IMR-90 (cell line): Measurements from ENCODE around the gene RABGEF1. TPM values are rescaled to one million over a fixed set of nuclear protein-coding genes. Genes with fewer than 3 reads are reported as not detected.

Source experiments
- ATAC-seq: fragments of 200-7000 bp; cut with Tn5 transposase; 2 replicates; pipeline ENCODE4 v1.9.1; 2020; ENCODE audit warnings: low read depth, mild to moderate bottlenecking, moderate library complexity
- BruUV-seq: library from RNA; stranded (reverse); fragments of 400-500 nt; replicated peaks from 2 replicates; lab custom pipeline; 2021; lab: Mats Ljungman, UMichigan
- CTCF ChIA-PET: fragments of 300-600 bp; formaldehyde crosslinking; extraction: SDS; loops from one replicate; lab custom pipeline; 2021; ENCODE audit warnings: antibody characterized with exemption; lab: Yijun Ruan, JAX
- POLR2A ChIA-PET: fragments of 300-600 bp; sonication (Branson Sonifier 250); formaldehyde crosslinking; loops from one replicate; lab custom pipeline; 2022; ENCODE audit warnings: antibody characterized with exemption; ENCODE audit not compliant: unreplicated experiment; lab: Charles Lee
- DNase-seq: peaks from one replicate; pipeline ENCODE4 v3.0.0; 2013
- H2AFZ ChIP-seq: replicated peaks from 2 replicates; pipeline ENCODE3; 2013; ENCODE audit warnings: low read length, mild to moderate bottlenecking; ENCODE audit not compliant: poor library complexity
- H2AK5ac ChIP-seq: 2 replicates; pipeline ENCODE4 v1.6.1; 2013; ENCODE audit warnings: low read depth, low read length, inconsistent platforms
- H2AK9ac ChIP-seq: replicated peaks from 2 replicates; pipeline ENCODE3; 2013; ENCODE audit warnings: mild to moderate bottlenecking, low read depth, low read length, moderate library complexity; ENCODE audit not compliant: poor library complexity
- H2BK120ac ChIP-seq: 2 replicates; pipeline ENCODE4 v1.6.1; 2013; ENCODE audit warnings: low read depth, low read length, inconsistent platforms
- H2BK15ac ChIP-seq: 3 replicates; pipeline ENCODE4 v1.6.1; 2013; ENCODE audit warnings: low read depth, low read length, inconsistent platforms
- H2BK20ac ChIP-seq: 2 replicates; pipeline ENCODE4 v1.6.1; 2013; ENCODE audit warnings: low read depth, mild to moderate bottlenecking, inconsistent platforms, low read length, moderate library complexity
- H2BK5ac ChIP-seq: 2 replicates; pipeline ENCODE4 v1.6.1; 2013; ENCODE audit warnings: mild to moderate bottlenecking, low read depth, low read length, inconsistent platforms; ENCODE audit not compliant: poor library complexity, severe bottlenecking
- H3K14ac ChIP-seq: replicated peaks from 2 replicates; pipeline ENCODE4 v1.6.1; 2013; ENCODE audit warnings: low read depth, low read length, inconsistent platforms
- H3K18ac ChIP-seq: 2 replicates; pipeline ENCODE4 v1.6.1; 2013; ENCODE audit warnings: low read depth, low read length, control low read depth
- H3K23ac ChIP-seq: 2 replicates; pipeline ENCODE4 v1.6.1; 2013; ENCODE audit warnings: low read depth, low read length, inconsistent platforms
- H3K27ac ChIP-seq: 2 replicates; pipeline ENCODE4 v1.5.1; 2013; ENCODE audit warnings: mild to moderate bottlenecking, control low read depth, low read length; ENCODE audit not compliant: insufficient read depth
- H3K27me3 ChIP-seq: 2 replicates; pipeline ENCODE4 v1.6.1; 2013; ENCODE audit warnings: low read length; ENCODE audit not compliant: control insufficient read depth, insufficient read depth
- H3K36me3 ChIP-seq: 2 replicates; pipeline ENCODE4 v1.6.1; 2013; ENCODE audit warnings: low read length, mixed read lengths; ENCODE audit not compliant: control insufficient read depth, insufficient read depth
- H3K4ac ChIP-seq: 2 replicates; pipeline ENCODE4 v1.6.1; 2013; ENCODE audit warnings: low read depth, low read length, inconsistent platforms
- H3K4me1 ChIP-seq: 2 replicates; pipeline ENCODE4 v1.6.1; 2013; ENCODE audit warnings: low read length, mixed read lengths; ENCODE audit not compliant: control insufficient read depth, insufficient read depth
- H3K4me2 ChIP-seq: 2 replicates; pipeline ENCODE4 v1.6.1; 2013; ENCODE audit warnings: low read depth, mild to moderate bottlenecking, control low read depth, low read length, moderate library complexity
- H3K4me3 ChIP-seq: 2 replicates; pipeline ENCODE4 v1.5.1; 2013; ENCODE audit warnings: low read depth, mild to moderate bottlenecking, control low read depth, low read length, moderate library complexity; ENCODE audit not compliant: insufficient read depth
- H3K56ac ChIP-seq: 2 replicates; pipeline ENCODE4 v1.6.1; 2013; ENCODE audit warnings: low read length, inconsistent platforms; ENCODE audit not compliant: insufficient read depth; ENCODE audit errors: extremely low read depth
- H3K79me1 ChIP-seq, 2 experiments: 2 replicates each; pipeline ENCODE4 v1.6.1; 2013; ENCODE audit warnings: low read length in 2 of 2, inconsistent platforms in 1 of 2, low read depth in 1 of 2
- H3K9ac ChIP-seq: 2 replicates; pipeline ENCODE4 v1.6.1; 2013; ENCODE audit warnings: low read depth, low read length, control low read depth
- H3K9me1 ChIP-seq: 2 replicates; pipeline ENCODE4 v1.6.1; 2013; ENCODE audit warnings: low read length, inconsistent platforms; ENCODE audit not compliant: insufficient read depth
- H3K9me3 ChIP-seq: 2 replicates; pipeline ENCODE4 v1.6.1; 2013; ENCODE audit warnings: low read length; ENCODE audit not compliant: control insufficient read depth, insufficient read depth
- H4K20me1 ChIP-seq: 2 replicates; pipeline ENCODE4 v1.6.1; 2013; ENCODE audit warnings: low read length, inconsistent platforms; ENCODE audit not compliant: insufficient read depth
- H4K5ac ChIP-seq: 2 replicates; pipeline ENCODE4 v1.6.1; 2013; ENCODE audit warnings: mild to moderate bottlenecking, low read depth, low read length, control low read depth
- H4K8ac ChIP-seq, 2 experiments: 2 replicates each; pipeline ENCODE4 v1.6.1; 2013; ENCODE audit warnings: low read depth in 2 of 2, low read length in 2 of 2, control low read depth in 1 of 2, inconsistent platforms in 1 of 2
- H4K91ac ChIP-seq: 2 replicates; pipeline ENCODE4 v1.6.1; 2013; ENCODE audit warnings: low read depth, low read length, inconsistent platforms; ENCODE audit not compliant: insufficient read depth
- BHLHE40 ChIP-seq: fragments of 150-350 bp; IDR thresholded peaks from 2 replicates; pipeline ENCODE4 v1.6.1; 2016; ENCODE audit warnings: mild to moderate bottlenecking, low read depth, low read length
- CHD1 ChIP-seq: IDR thresholded peaks from 2 replicates; pipeline ENCODE4 v1.6.1; 2012; ENCODE audit warnings: low read depth, low read length, improper control_type of control experiment
- MAFK ChIP-seq: IDR thresholded peaks from 2 replicates; pipeline ENCODE4 v1.6.1; 2012; ENCODE audit warnings: low read depth, low read length, improper control_type of control experiment
- MAZ ChIP-seq: IDR thresholded peaks from 2 replicates; pipeline ENCODE4 v1.6.1; 2012; ENCODE audit warnings: low read depth, mild to moderate bottlenecking, low read length, improper control_type of control experiment, moderate library complexity, borderline replicate concordance
- MXI1 ChIP-seq: IDR thresholded peaks from 2 replicates; pipeline ENCODE4 v1.6.1; 2012; ENCODE audit warnings: low read depth, mild to moderate bottlenecking, low read length, moderate library complexity, borderline replicate concordance
- POLR2A ChIP-seq: IDR thresholded peaks from 2 replicates; pipeline ENCODE4 v1.6.1; 2012; ENCODE audit warnings: mild to moderate bottlenecking, low read depth, low read length
- RAD21 ChIP-seq: IDR thresholded peaks from 2 replicates; pipeline ENCODE4 v1.6.1; 2012; ENCODE audit warnings: low read length, improper control_type of control experiment
- RCOR1 ChIP-seq: IDR thresholded peaks from 2 replicates; pipeline ENCODE4 v1.6.1; 2012; ENCODE audit warnings: mild to moderate bottlenecking, low read length, improper control_type of control experiment; ENCODE audit not compliant: insufficient replicate concordance
- RFX5 ChIP-seq: IDR thresholded peaks from 2 replicates; pipeline ENCODE4 v1.8.0; 2012; ENCODE audit warnings: low read depth, mild to moderate bottlenecking, low read length, moderate library complexity
- WGBS, 2 experiments: methylation state at CpG; one replicate each; pipeline versions ENCODE4 v1.1.5 to v1.1.7; 2013; ENCODE audit warnings: missing lambda C conversion rate in 2 of 2; ENCODE audit not compliant: insufficient read length in 1 of 2; ENCODE audit errors: extremely low coverage in 2 of 2; 5-methylcytosine and 5-hydroxymethylcytosine counted together
- dilution Hi-C: fragments of 300-500 bp; cut with HindIII; formaldehyde crosslinking; loops from one replicate; pipeline ENCODE4 v1.14.3; 2018; ENCODE audit warnings: low sequenced_read_pairs; ENCODE audit not compliant: unreplicated experiment
- in situ Hi-C: fragments of 300-500 bp; cut with MboI; formaldehyde crosslinking; loops from 3 replicates; pipeline ENCODE4 v1.14.3; 2019; ENCODE audit warnings: low sequenced_read_pairs, inconsistent platforms, mixed read lengths
- intact Hi-C: fragments of 100-400 bp; cut with micrococcal nuclease; formaldehyde crosslinking; loops from 2 replicates; pipeline ENCODE4 v1.10.0; 2022
- polyA plus RNA-seq, 3 experiments: library from polyadenylated mRNA; depleted of rRNA; stranded (reverse); fragments of >200 nt; gene quantifications; 2 replicates each; pipeline ENCODE4 v1.2.3, GENCODE V29; 2012; ENCODE audit warnings: low replicate concordance in 1 of 3
- total RNA-seq: library from RNA; depleted of rRNA; stranded (reverse); fragments of >200 nt; gene quantifications from 2 replicates; pipeline ENCODE4 v1.2.3, GENCODE V29; 2012
- TF ChIP-seq, protein P1 (sequence below): fragments of 150-350 bp; IDR thresholded peaks from 2 replicates; pipeline ENCODE4 v1.6.1; 2016; ENCODE audit warnings: low read depth, mild to moderate bottlenecking, low read length, moderate library complexity, borderline replicate concordance
- TF ChIP-seq, protein P2 (sequence below): conservative IDR thresholded peaks from 2 replicates; pipeline ENCODE4 v1.5.1; 2012; ENCODE audit warnings: mild to moderate bottlenecking, low read depth, low read length, improper control_type of control experiment

RABGEF1 gene
- total and polyA plus RNA-seq, 2 of the 4 experiments (the other 2 are of a cell fraction): 34.9 to 56.6 TPM

DNA sequence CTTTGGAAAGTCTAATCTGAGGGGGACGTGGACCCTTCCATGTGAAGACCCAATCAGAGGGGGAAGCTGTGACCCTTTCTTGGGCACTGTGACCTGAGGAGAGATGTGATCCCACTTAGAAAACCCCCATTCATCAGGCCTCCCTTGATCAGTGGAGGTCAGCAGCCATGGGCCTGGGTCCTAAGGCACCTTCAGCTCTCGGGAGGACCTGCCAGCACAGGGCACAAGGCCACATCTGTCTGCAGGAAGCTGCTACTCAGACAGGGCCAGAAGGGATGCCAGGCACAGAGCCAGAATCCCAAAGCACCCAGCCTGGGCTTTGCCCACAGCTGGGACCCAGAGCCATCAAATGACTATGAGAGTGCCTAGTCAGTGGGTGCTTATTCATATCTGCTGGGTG lies 14.7 kb upstream of the RABGEF1 start:
- H2AK5ac ChIP-seq: no peak overlapping the region
- no peak overlapping the region for H3K4ac ChIP-seq
- H2BK20ac ChIP-seq: no peak overlapping the region
- BruUV-seq: no TSS peak
- no peak overlapping the region for H3K14ac ChIP-seq
- H4K20me1 ChIP-seq: peaks cover 5% of the 10 kb centered on the region; the same call in 1 of the 2 replicates
- no peaks in the 10 kb centered on the region for H3K27me3 ChIP-seq
- H2AFZ ChIP-seq: no peak overlapping the region
- no peak overlapping the region for H2BK5ac ChIP-seq
- peaks cover 6 to 10% of the 10 kb centered on the region in 2 experiments for H3K79me1 ChIP-seq
- H2BK120ac ChIP-seq: no peak overlapping the region
- peaks cover 11% of the 10 kb centered on the region for H3K9me3 ChIP-seq
- no peak overlapping the region for H3K9ac ChIP-seq
- intact Hi-C loops (no loop called here), in situ Hi-C loops (no loop called here), dilution Hi-C loops (no loop called here)
- no CpG with 5 or more reads among the region's 2 CpGs for WGBS, 2 experiments
- H3K23ac ChIP-seq: no peak overlapping the region
- DNase-seq (no peak), ATAC-seq (no peak)
- no peak overlapping the region for H2BK15ac ChIP-seq
- no peak for TF ChIP-seq MAFK
- TF ChIP-seq, protein P1, sequence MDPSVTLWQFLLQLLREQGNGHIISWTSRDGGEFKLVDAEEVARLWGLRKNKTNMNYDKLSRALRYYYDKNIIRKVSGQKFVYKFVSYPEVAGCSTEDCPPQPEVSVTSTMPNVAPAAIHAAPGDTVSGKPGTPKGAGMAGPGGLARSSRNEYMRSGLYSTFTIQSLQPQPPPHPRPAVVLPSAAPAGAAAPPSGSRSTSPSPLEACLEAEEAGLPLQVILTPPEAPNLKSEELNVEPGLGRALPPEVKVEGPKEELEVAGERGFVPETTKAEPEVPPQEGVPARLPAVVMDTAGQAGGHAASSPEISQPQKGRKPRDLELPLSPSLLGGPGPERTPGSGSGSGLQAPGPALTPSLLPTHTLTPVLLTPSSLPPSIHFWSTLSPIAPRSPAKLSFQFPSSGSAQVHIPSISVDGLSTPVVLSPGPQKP: no peak
- TF ChIP-seq, protein P2, sequence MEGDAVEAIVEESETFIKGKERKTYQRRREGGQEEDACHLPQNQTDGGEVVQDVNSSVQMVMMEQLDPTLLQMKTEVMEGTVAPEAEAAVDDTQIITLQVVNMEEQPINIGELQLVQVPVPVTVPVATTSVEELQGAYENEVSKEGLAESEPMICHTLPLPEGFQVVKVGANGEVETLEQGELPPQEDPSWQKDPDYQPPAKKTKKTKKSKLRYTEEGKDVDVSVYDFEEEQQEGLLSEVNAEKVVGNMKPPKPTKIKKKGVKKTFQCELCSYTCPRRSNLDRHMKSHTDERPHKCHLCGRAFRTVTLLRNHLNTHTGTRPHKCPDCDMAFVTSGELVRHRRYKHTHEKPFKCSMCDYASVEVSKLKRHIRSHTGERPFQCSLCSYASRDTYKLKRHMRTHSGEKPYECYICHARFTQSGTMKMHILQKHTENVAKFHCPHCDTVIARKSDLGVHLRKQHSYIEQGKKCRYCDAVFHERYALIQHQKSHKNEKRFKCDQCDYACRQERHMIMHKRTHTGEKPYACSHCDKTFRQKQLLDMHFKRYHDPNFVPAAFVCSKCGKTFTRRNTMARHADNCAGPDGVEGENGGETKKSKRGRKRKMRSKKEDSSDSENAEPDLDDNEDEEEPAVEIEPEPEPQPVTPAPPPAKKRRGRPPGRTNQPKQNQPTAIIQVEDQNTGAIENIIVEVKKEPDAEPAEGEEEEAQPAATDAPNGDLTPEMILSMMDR: no peak
- no peak for TF ChIP-seq POLR2A
- no peak for TF ChIP-seq MXI1
- no peak for TF ChIP-seq RCOR1
- TF ChIP-seq RFX5: no peak
- no peak for TF ChIP-seq BHLHE40
- TF ChIP-seq CHD1: no peak
- no peak for TF ChIP-seq MAZ
- no peak for TF ChIP-seq RAD21
- no peak overlapping the region for H4K91ac ChIP-seq
- no peak overlapping the region for H3K27ac ChIP-seq
- ChIA-PET CTCF (no interaction called here), POLR2A (no interaction called here)
- peaks cover 24% of the 10 kb centered on the region for H3K36me3 ChIP-seq
- H4K8ac ChIP-seq: no peak overlapping the region
- H2AK9ac ChIP-seq: no peak overlapping the region
- H3K18ac ChIP-seq: no peak overlapping the region
- no peak overlapping the region for H3K56ac ChIP-seq
- H3K4me1 ChIP-seq: no peaks in the 10 kb centered on the region
- no peak overlapping the region for H3K4me2 ChIP-seq
- H3K9me1 ChIP-seq: peaks cover 18% of the 10 kb centered on the region
- no peak overlapping the region for H4K5ac ChIP-seq
- no peak overlapping the region for H3K4me3 ChIP-seq
